HCT116 (cell line): Measurements from ENCODE around the gene FGF8. TPM values are rescaled to one million over a fixed set of nuclear protein-coding genes. Genes with fewer than 3 reads are reported as not detected.
A peak's percentile ranks its signal among the peaks of the same experiment; 100 is the strongest.

Source experiments
- ATAC-seq: fragments of 200-7000 bp; cut with Tn5 transposase; 2 replicates; pipeline ENCODE4 v1.9.1; 2020; ENCODE audit warnings: mild to moderate bottlenecking, moderate library complexity
- BruUV-seq: library from RNA; stranded (reverse); fragments of 400-500 nt; replicated peaks from 2 replicates; lab custom pipeline; 2021; lab: Mats Ljungman, UMichigan
- CTCF ChIA-PET: fragments of 300-600 bp; sonication (Branson Sonifier 250); formaldehyde crosslinking; loops from one replicate; lab custom pipeline; 2021; ENCODE audit warnings: antibody characterized with exemption; lab: Charles Lee
- POLR2A ChIA-PET: fragments of 300-600, 350-600 bp; sonication (Branson Sonifier 250); formaldehyde crosslinking; loops from one replicate; lab custom pipeline; 2021; ENCODE audit warnings: antibody characterized with exemption; lab: Charles Lee
- RAD21 ChIA-PET, 2 experiments: fragments of 300-600 bp; sonication (Branson Sonifier 250); formaldehyde crosslinking; loops; one replicate each; lab custom pipeline; 2023; ENCODE audit warnings: low total read pairs in 2 of 2; ENCODE audit not compliant: uncharacterized antibody in 2 of 2, unreplicated experiment in 2 of 2, low non-redundant PET in 1 of 2; lab: Charles Lee
- DNase-seq: peaks from one replicate; pipeline ENCODE4 v3.0.0-alpha.2; 2010; ENCODE audit warnings: low read depth, low spot score
- H2AFZ ChIP-seq: fragments of 200-600 bp; shearing (Covaris generic), sonication (generic); 2 replicates; pipeline ENCODE4 v1.6.1; 2017; ENCODE audit warnings: low read depth, mixed run types, mixed read lengths, antibody characterized with exemption, low read length; ENCODE audit not compliant: poor library complexity, severe bottlenecking
- H3K27ac ChIP-seq: 2 replicates; pipeline ENCODE4 v1.5.1; 2012; ENCODE audit warnings: low read depth, low read length
- H3K27me3 ChIP-seq: fragments of 200-600 bp; sonication (generic); 2 replicates; pipeline ENCODE4 v1.6.1; 2016; ENCODE audit warnings: mixed run types, low read length, mixed read lengths; ENCODE audit not compliant: insufficient read depth
- H3K36me3 ChIP-seq, 2 experiments: fragments of 200-500 bp in 1 of 2; fragments of 200-600 bp in 1 of 2; sonication (Bioruptor generic) in 1 of 2; sonication (generic) in 1 of 2; 2 replicates each; pipeline versions ENCODE4 v1.5.1 to v1.6.1; 2014 to 2016; ENCODE audit warnings: low read length in 2 of 2, inconsistent platforms in 1 of 2, mixed read lengths in 1 of 2, mixed run types in 1 of 2; ENCODE audit not compliant: insufficient read depth in 2 of 2, control insufficient read depth in 1 of 2
- H3K4me1 ChIP-seq, 2 experiments: fragments of 200-600 bp in 1 of 2; sonication (generic) in 1 of 2; 2 replicates each; pipeline versions ENCODE4 v1.5.1 to v1.6.1; 2012 to 2017; ENCODE audit warnings: low read length in 2 of 2, inconsistent platforms in 1 of 2, mild to moderate bottlenecking in 1 of 2, mixed read lengths in 1 of 2, mixed run types in 1 of 2, moderate library complexity in 1 of 2; ENCODE audit not compliant: insufficient read depth in 2 of 2, control insufficient read depth in 1 of 2
- H3K4me2 ChIP-seq: fragments of 200-600 bp; sonication (generic); 2 replicates; pipeline ENCODE4 v1.6.1; 2017; ENCODE audit warnings: mixed run types, low read length, mixed read lengths
- H3K4me3 ChIP-seq, 2 experiments: fragments of 200-600 bp in 1 of 2; sonication (generic) in 1 of 2; replicated peaks in 1 of 2; 2 replicates each; pipeline ENCODE4 v1.5.1; 2011 to 2016; ENCODE audit warnings: low read length in 2 of 2, control low read depth in 1 of 2, low read depth in 1 of 2, mild to moderate bottlenecking in 1 of 2, mixed read lengths in 1 of 2, mixed run types in 1 of 2
- H3K79me2 ChIP-seq: fragments of 200-600 bp; sonication (generic); 2 replicates; pipeline ENCODE4 v1.6.1; 2017; ENCODE audit warnings: mild to moderate bottlenecking, mixed run types, low read length, moderate library complexity, mixed read lengths; ENCODE audit not compliant: insufficient read depth
- H3K9ac ChIP-seq: fragments of 200-600 bp; sonication (generic); 2 replicates; pipeline ENCODE4 v1.6.1; 2016; ENCODE audit warnings: low read length, mixed read lengths
- H3K9me2 ChIP-seq: fragments of 200-600 bp; sonication (generic), shearing (Covaris generic); 2 replicates; pipeline ENCODE4 v1.6.1; 2017; ENCODE audit warnings: mixed run types, mild to moderate bottlenecking, moderate library complexity; ENCODE audit not compliant: insufficient read depth
- H3K9me3 ChIP-seq, 2 experiments: fragments of 200-500 bp in 1 of 2; fragments of 200-600 bp in 1 of 2; sonication (Bioruptor generic) in 1 of 2; sonication (generic) in 1 of 2; 2 replicates each; pipeline ENCODE4 v1.6.1; 2014 to 2017; ENCODE audit warnings: low read length in 2 of 2, mixed read lengths in 2 of 2, inconsistent platforms in 1 of 2, low read depth in 1 of 2, mild to moderate bottlenecking in 1 of 2, mixed run types in 1 of 2, moderate library complexity in 1 of 2; ENCODE audit not compliant: control insufficient read depth in 1 of 2, insufficient read depth in 1 of 2
- H4K20me1 ChIP-seq: fragments of 200-600 bp; sonication (generic), shearing (Covaris generic); 2 replicates; pipeline ENCODE4 v1.6.1; 2017; ENCODE audit warnings: mixed run types, mild to moderate bottlenecking, moderate library complexity; ENCODE audit not compliant: insufficient read depth
- ATF3 ChIP-seq: IDR thresholded peaks from 2 replicates; pipeline ENCODE4 v1.6.1; 2012
- CTCF ChIP-seq, 3 experiments: fragments of 200-600 bp in 1 of 3; sonication (generic) in 1 of 3; IDR thresholded peaks in 2 of 3; conservative IDR thresholded peaks in 1 of 3; 2 replicates each; pipeline ENCODE4 v1.5.1; 2012 to 2017; ENCODE audit warnings: low read depth in 2 of 3, low read length in 2 of 3, antibody characterized with exemption in 1 of 3, borderline replicate concordance in 1 of 3, control low read depth in 1 of 3, mild to moderate bottlenecking in 1 of 3, mixed read lengths in 1 of 3, mixed run types in 1 of 3, moderate library complexity in 1 of 3; ENCODE audit not compliant: insufficient read depth in 1 of 3
- ELF1 ChIP-seq: IDR thresholded peaks from 2 replicates; pipeline ENCODE4 v1.6.1; 2012; ENCODE audit warnings: low read depth, borderline replicate concordance
- EZH2 ChIP-seq: fragments of 200-600 bp; sonication (generic); IDR thresholded peaks from 2 replicates; pipeline ENCODE4 v1.6.1; 2017; ENCODE audit warnings: antibody characterized with exemption, mixed run types
- MAX ChIP-seq: IDR thresholded peaks from 2 replicates; pipeline ENCODE4 v1.6.1; 2012
- POLR2A ChIP-seq: IDR thresholded peaks from 2 replicates; pipeline ENCODE4 v1.7.0; 2011; ENCODE audit warnings: borderline replicate concordance; ENCODE audit not compliant: insufficient read depth, insufficient read length; ENCODE audit errors: extremely low read depth
- POLR2AphosphoS5 ChIP-seq: IDR thresholded peaks from 2 replicates; pipeline ENCODE4 v1.6.1; 2011; ENCODE audit warnings: mild to moderate bottlenecking, low read depth, low read length, moderate library complexity
- REST ChIP-seq: IDR thresholded peaks from 2 replicates; pipeline ENCODE4 v1.6.1; 2012; ENCODE audit warnings: low read depth
- SRF ChIP-seq: IDR thresholded peaks from 2 replicates; pipeline ENCODE4 v1.6.1; 2012; ENCODE audit warnings: low read depth
- TCF7L2 ChIP-seq: IDR thresholded peaks from 2 replicates; pipeline ENCODE4 v1.7.0; 2011; ENCODE audit warnings: borderline replicate concordance, inconsistent platforms; ENCODE audit not compliant: insufficient read depth, insufficient read length; ENCODE audit errors: extremely low read depth
- ZNF274 ChIP-seq: fragments of 200-500 bp; sonication (Bioruptor generic); IDR thresholded peaks from 2 replicates; pipeline ENCODE4 v1.6.1; 2014; ENCODE audit warnings: mild to moderate bottlenecking, low read depth, low read length, inconsistent platforms
- intact Hi-C: fragments of 100-400 bp; cut with micrococcal nuclease; formaldehyde crosslinking; loops from 2 replicates; pipeline ENCODE4 v1.10.0; 2022
- total RNA-seq: library from RNA; stranded (reverse); gene quantifications from one replicate; pipeline ENCODE4 v1.2.1, GENCODE V29; 2021; ENCODE audit not compliant: unreplicated experiment

The FGF8 gene
- total RNA-seq, 1 experiment from 2014 or later = 2.7 TPM

GRCh38 chr10:101781655-101781983 lies 5.7 kb upstream of the FGF8 start:
- H3K36me3 ChIP-seq = peaks cover 13 to 34% of the 10 kb centered on the region in 2 experiments; a peak in 3 of 4 replicates
- DNase-seq (no peak), ATAC-seq (no peak)
- peak overlapping the region; percentile 66 for H3K27ac ChIP-seq
- no peaks in the 10 kb centered on the region for H3K9me2 ChIP-seq
- no peak overlapping the region for H2AFZ ChIP-seq
- peaks cover 3% of the 10 kb centered on the region; the same call in 1 of the 2 replicates for H4K20me1 ChIP-seq
- BruUV-seq = no TSS peak
- peaks cover 47% of the 10 kb centered on the region for H3K79me2 ChIP-seq
- peak overlapping the region; percentile 91 for H3K9ac ChIP-seq
- peak overlapping the region; percentile 74 to 90 for H3K4me3 ChIP-seq
- TF ChIP-seq ATF3 (no peak), ELF1 (no peak), ZNF274 (no peak), MAX (no peak), TCF7L2 (no peak), REST (no peak), POLR2A (no peak), EZH2 (no peak), POLR2AphosphoS5 (no peak), SRF (no peak), CTCF (IDR thresholded peaks at IDR 0.05 in 2 of 3, conservative IDR thresholded peaks at IDR 0.05 in 1 of 3; ENCODE audit: borderline replicate concordance in 1 of 3, insufficient read depth in 1 of 3, low read depth in 2 of 3, low read length in 2 of 3) (no peak)
- peak overlapping the region; percentile 94 for H3K4me2 ChIP-seq
- RAD21 ChIA-PET = interaction anchor here (0.8 to 2.3 kb wide), 6 partner anchors 179 to 568 kb away, joined by 3 to 21 read pairs (median 8); no protein-coding TSS in a partner anchor
- no peaks in the 10 kb centered on the region for H3K9me3 ChIP-seq
- intact Hi-C loops = loop anchor here (1.0 to 5.0 kb wide), 7 partner anchors 36 to 620 kb away; partner anchors contain the start of genes DPCD, OGA and POLL
- POLR2A ChIA-PET = interaction anchor here (1.6 kb wide), 1 partner anchor 179 kb away, joined by 10 read pairs; no protein-coding TSS in a partner anchor
- no peaks in the 10 kb centered on the region for H3K27me3 ChIP-seq
- peaks cover 19 to 45% of the 10 kb centered on the region in 2 experiments for H3K4me1 ChIP-seq
- CTCF ChIA-PET = interaction anchor here (0.5 to 5.8 kb wide), 44 partner anchors 8 to 726 kb away, joined by 3 to 220 read pairs (median 4); partner anchors contain the start of genes DPCD, FBXL15, FBXW4 and OGA
